ENCODE results near the gene FHAD1.

Gene FHAD1

DNA sequence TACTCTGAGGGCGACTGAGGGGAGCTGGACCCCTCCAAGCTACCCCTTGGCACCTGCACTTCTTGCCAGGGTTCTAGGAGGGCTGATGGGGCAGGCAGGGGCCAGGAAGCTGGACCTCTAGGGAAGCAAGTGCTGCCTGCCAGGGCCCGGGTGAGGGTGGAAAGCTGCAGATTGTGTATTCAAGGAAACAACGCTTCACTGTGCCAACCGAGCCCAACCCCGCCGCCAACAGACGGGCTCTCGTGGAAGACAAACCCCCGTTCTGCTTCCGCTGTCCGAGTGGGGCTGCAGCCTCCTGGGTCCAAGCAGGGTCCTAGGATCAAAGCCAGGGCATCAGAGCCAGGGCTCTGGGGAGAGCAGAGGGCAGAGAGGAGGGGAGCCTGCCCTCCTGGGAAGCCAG is 165.8 kb downstream of the FHAD1 start:
- H3K4me3 ChIP-seq (replicated peaks; ENCODE audit: low read depth, low read length): no peak overlapping the region
- DNase-seq (ENCODE audit: low read depth): no peak
- TF ChIP-seq, protein P1, sequence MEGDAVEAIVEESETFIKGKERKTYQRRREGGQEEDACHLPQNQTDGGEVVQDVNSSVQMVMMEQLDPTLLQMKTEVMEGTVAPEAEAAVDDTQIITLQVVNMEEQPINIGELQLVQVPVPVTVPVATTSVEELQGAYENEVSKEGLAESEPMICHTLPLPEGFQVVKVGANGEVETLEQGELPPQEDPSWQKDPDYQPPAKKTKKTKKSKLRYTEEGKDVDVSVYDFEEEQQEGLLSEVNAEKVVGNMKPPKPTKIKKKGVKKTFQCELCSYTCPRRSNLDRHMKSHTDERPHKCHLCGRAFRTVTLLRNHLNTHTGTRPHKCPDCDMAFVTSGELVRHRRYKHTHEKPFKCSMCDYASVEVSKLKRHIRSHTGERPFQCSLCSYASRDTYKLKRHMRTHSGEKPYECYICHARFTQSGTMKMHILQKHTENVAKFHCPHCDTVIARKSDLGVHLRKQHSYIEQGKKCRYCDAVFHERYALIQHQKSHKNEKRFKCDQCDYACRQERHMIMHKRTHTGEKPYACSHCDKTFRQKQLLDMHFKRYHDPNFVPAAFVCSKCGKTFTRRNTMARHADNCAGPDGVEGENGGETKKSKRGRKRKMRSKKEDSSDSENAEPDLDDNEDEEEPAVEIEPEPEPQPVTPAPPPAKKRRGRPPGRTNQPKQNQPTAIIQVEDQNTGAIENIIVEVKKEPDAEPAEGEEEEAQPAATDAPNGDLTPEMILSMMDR (IDR thresholded peaks at IDR 0.05; ENCODE audit: low read length, missing control alignments): no peak

DNA sequence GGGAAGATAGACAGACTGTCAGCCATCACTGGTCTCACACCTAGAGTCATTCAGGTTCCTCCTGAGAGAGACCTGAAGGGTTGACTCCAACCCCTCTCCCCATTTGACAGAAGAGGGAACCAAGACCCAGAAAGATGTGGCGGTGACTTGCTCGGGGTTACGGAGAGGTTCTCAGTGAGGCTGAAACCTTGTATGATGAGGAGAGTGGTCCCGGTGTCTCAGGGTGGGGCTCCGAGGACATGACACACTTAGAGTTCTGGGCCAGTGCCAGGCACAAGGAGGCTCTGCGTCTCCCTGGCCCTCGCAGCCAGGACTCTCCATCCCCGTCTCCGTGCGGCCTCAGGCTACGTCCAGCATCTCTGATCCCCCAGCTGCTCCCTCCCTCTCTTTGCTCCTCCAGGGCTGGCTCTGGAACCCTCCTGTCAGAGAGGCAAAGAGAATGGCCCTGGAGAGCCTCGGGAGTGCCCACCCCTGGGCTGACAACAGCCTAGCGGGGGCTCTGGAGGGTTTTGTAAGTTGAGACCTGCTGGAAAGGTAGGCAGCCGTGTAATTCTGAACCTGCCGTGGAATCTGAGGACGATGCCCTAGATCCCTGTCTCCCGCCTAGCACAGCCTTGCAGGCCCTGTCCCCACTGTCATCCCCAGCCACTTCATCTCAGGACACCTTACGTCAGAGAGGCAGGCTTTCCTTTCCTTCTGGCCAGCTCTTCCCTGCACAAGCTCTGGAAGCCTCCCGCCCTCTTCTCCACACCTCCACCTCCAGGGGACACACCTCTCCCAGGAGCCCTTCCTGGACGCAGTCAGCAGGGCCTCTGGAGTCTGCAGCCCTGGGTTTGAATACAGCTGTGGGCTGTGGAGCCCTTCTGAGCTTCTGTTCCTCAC is 166.8 kb downstream of the FHAD1 start:
- TF ChIP-seq, protein P1 (IDR thresholded peaks at IDR 0.05; ENCODE audit: low read length, missing control alignments): no peak
- no peak for DNase-seq (ENCODE audit: low read depth)
- H3K4me3 ChIP-seq (replicated peaks; ENCODE audit: low read depth, low read length): no peak overlapping the region

GRCh38 chr1:15414445-15414983 is 167.5 kb downstream of the FHAD1 start:
- no peak for DNase-seq (ENCODE audit: low read depth)
- H3K4me3 ChIP-seq (replicated peaks; ENCODE audit: low read depth, low read length): no peak overlapping the region
- TF ChIP-seq, protein P1 (IDR thresholded peaks at IDR 0.05; ENCODE audit: low read length, missing control alignments): no peak

GRCh38 chr1:15417059-15417934 is 170.3 kb downstream of the FHAD1 start:
- TF ChIP-seq, protein P1 (IDR thresholded peaks at IDR 0.05; ENCODE audit: low read length, missing control alignments): no peak
- peak; percentile 35 for DNase-seq (ENCODE audit: low read depth)
- H3K4me3 ChIP-seq (replicated peaks; ENCODE audit: low read depth, low read length): no peak overlapping the region

GRCh38 chr1:15418806-15419515 is 171.9 kb downstream of the FHAD1 start:
- TF ChIP-seq, protein P1 (IDR thresholded peaks at IDR 0.05; ENCODE audit: low read length, missing control alignments): no peak
- no peak overlapping the region for H3K4me3 ChIP-seq (replicated peaks; ENCODE audit: low read depth, low read length)
- DNase-seq (ENCODE audit: low read depth): peak; percentile 25

DNA sequence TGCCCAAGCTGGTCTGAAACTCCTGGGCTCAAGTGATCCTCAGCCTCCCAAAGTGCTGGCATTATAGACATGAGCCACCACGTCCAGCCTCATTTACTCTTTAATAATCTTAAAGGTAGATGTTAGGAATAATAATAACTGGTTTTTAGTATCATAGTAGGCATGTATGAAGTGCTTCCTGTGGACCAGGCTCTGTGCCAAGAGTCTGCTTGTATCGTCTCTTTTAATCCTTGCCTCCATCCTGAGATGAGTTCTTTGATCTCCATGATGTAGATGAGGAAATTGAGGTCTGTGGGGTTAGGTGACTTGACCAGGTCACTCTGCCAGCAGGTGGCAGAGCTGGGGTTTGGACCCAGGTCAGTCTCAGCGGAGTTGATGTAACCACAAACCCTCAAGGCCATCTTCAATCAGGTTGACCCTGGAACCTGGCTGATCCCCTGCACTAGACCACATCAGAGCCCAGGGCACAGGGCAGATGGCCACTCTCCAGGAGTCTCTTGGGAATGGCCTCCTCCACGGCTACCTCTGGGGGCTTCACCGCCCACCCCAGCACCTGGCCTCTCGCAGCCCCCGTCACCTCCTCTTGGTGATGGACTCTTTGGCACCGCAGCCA is 173.9 kb downstream of the FHAD1 start:
- TF ChIP-seq, protein P1 (IDR thresholded peaks at IDR 0.05; ENCODE audit: low read length, missing control alignments): no peak
- DNase-seq (ENCODE audit: low read depth): no peak
- no peak overlapping the region for H3K4me3 ChIP-seq (replicated peaks; ENCODE audit: low read depth, low read length)
